ENCODE measurements around the gene YOD1.

YOD1 gene

DNA sequence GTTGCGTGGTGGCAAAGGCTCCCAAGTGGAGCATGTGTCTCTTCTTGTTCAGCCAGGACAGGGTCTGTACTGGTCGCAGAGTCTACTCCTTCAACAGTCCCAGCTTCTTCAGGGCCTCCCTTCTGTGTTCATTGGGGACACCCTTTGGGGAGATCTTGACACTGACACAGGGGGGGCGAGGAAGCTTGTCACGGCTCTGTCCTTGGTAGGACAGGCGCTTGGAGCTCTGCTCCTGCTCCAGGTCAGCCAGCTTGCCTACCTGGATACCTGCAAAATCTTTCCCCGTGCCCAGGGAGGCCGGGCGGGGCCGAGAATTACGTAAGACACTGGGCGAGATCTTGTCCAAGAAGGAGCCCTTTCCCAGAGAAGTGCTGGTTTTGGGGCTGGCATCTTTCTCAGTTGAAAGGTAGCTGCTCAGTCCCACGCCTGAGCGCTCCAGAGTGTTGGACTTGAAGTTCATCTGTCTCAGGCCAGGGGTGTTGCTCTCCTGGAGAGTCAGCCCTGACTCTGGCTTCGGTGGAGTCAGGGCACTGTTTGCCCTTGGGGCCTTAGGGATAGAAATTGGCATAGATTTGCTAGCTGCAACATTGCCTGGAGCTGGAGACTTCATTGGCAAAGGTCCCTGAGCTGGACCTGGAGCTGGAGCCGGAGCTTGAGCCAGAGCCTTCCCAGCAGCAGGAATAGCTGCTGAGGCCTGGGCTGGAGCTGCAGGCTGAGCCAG is 29.0 kb downstream of the YOD1 start:
- Mint-ChIP-seq H3K4me1 (peaks cover 29% of the 10 kb centered on the region), H3K4me3 (no peak overlapping the region), H3K9me3 (no peaks in the 10 kb centered on the region), H3K27me3 (ENCODE audit: low read depth, poor library complexity) (peaks cover 15% of the 10 kb centered on the region), H3K36me3 (ENCODE audit: low read depth) (no peaks in the 10 kb centered on the region), H3K27ac (no peak overlapping the region)
- TF ChIP-seq, protein P1, sequence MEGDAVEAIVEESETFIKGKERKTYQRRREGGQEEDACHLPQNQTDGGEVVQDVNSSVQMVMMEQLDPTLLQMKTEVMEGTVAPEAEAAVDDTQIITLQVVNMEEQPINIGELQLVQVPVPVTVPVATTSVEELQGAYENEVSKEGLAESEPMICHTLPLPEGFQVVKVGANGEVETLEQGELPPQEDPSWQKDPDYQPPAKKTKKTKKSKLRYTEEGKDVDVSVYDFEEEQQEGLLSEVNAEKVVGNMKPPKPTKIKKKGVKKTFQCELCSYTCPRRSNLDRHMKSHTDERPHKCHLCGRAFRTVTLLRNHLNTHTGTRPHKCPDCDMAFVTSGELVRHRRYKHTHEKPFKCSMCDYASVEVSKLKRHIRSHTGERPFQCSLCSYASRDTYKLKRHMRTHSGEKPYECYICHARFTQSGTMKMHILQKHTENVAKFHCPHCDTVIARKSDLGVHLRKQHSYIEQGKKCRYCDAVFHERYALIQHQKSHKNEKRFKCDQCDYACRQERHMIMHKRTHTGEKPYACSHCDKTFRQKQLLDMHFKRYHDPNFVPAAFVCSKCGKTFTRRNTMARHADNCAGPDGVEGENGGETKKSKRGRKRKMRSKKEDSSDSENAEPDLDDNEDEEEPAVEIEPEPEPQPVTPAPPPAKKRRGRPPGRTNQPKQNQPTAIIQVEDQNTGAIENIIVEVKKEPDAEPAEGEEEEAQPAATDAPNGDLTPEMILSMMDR (IDR thresholded peaks at IDR 0.05): no peak
- no peak for DNase-seq

DNA sequence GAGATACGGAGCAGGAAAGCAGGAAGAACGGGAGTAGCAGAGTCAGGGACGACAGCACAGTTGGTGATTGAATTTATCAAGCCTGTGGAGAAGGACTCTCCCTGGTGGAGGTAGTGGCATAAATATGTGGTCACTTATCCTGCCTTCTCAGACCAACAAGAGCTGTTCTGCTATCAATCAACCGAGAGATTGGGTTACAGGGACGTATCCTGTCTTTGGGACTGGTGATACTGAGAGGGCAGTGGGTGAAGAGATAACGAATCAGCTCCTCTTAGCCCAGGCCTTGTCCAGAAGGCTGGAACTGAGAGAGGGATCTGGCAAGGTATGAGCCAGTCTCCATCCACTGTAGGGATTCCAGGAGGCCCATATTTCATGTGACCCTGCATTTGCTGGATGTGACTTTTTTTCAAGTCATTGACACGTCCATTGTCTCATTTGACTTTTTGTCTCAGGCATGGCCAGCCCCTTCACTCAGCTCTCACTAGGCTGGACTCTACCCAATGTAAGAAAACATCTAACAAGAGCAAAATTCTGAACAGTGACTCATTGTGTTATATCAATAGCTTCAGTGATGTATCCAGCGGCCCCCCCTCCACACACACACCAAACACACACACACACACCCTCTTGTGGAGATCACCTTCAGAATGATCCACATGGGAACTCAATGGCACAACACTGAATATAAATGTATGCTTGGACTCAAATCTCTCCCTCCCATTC is 29.7 kb downstream of the YOD1 start:
- H3K36me3 Mint-ChIP-seq (ENCODE audit: low read depth): no peaks in the 10 kb centered on the region
- H3K27me3 Mint-ChIP-seq (ENCODE audit: low read depth, poor library complexity): peaks cover 19% of the 10 kb centered on the region
- peaks cover 24% of the 10 kb centered on the region for H3K4me1 Mint-ChIP-seq
- TF ChIP-seq, protein P1 (IDR thresholded peaks at IDR 0.05): no peak
- H3K9me3 Mint-ChIP-seq: no peaks in the 10 kb centered on the region
- no peak overlapping the region for H3K27ac Mint-ChIP-seq
- H3K4me3 Mint-ChIP-seq: no peak overlapping the region
- DNase-seq: no peak

DNA sequence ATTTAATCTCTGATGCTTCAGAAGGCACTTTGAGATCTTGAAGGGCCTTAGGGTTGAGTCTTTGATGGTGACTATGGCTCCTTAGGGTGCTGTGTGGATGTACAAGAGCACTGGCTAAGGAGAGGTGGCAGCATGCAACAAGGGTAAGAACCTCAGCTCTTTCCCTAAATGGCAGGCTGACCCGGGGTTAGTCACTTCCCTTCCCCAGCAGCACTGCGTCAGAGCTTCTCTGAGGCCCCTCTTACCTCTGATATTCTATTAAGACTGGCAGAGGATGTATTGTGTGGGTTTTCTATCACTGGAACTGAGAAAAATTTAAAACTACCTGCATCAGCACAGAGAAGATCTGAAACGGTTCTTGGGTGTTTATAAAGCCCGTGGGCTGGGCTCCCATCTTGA is 30.3 kb downstream of the YOD1 start:
- peaks cover 25% of the 10 kb centered on the region for H3K27me3 Mint-ChIP-seq (ENCODE audit: low read depth, poor library complexity)
- no peak overlapping the region for H3K4me3 Mint-ChIP-seq
- H3K9me3 Mint-ChIP-seq: no peaks in the 10 kb centered on the region
- TF ChIP-seq, protein P1 (IDR thresholded peaks at IDR 0.05): no peak
- no peak overlapping the region for H3K27ac Mint-ChIP-seq
- no peak for DNase-seq
- H3K36me3 Mint-ChIP-seq (ENCODE audit: low read depth): no peaks in the 10 kb centered on the region
- peaks cover 20% of the 10 kb centered on the region for H3K4me1 Mint-ChIP-seq

DNA sequence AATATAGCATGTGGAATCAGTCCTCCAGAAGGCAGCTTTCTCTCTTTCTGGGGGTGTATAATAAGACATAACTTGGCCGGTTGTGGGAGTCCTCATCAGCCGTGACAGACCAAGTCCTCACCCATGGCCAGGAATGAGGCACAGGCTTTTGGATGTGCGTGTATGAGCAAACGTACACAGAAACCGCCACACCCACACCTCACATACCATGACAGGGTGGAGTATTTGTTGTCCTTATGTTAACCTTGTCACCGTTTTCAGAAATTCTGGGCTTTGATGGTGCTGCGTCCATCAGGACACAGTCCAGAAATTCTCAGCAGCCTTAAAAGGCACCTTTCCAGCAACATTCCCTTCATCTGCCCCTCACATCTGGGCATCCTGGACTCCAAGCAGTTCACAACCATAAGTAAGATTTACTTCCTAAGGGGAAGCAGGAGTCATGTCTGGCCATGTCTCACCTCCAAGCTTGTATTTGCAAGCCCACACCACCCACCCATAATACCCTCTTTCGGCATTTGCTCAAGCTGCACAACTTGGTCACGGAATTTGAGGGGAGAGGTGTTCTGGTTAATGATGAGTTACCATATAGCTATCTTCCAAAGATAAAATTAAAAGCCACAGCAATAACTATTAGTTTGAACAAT is 30.8 kb downstream of the YOD1 start:
- H3K27ac Mint-ChIP-seq: no peak overlapping the region
- H3K4me3 Mint-ChIP-seq: no peak overlapping the region
- TF ChIP-seq, protein P1 (IDR thresholded peaks at IDR 0.05): no peak
- H3K36me3 Mint-ChIP-seq (ENCODE audit: low read depth): no peaks in the 10 kb centered on the region
- DNase-seq: no peak
- peaks cover 15% of the 10 kb centered on the region for H3K4me1 Mint-ChIP-seq
- peaks cover 28% of the 10 kb centered on the region for H3K27me3 Mint-ChIP-seq (ENCODE audit: low read depth, poor library complexity)
- no peaks in the 10 kb centered on the region for H3K9me3 Mint-ChIP-seq

DNA sequence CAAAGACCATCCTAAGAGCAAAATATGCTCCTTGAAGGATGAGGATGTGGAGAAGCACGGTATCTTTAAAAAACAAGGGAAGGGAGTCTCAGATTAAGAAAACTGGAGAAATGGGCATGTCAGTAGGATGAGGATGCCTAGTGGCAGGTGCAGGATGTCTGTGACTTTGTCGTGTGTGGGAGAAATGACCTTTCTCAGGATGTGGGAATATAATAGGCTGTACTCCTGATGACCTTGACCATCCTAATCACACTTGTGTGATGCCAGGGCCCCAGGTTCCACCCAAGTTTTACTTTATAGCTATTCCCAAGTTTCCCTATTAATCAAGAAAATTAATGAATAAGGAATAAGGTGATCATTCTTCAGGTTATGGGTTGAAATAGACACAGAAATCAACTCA is 31.3 kb downstream of the YOD1 start:
- no peak for DNase-seq
- peaks cover 33% of the 10 kb centered on the region for H3K27me3 Mint-ChIP-seq (ENCODE audit: low read depth, poor library complexity)

More for the DNA sequence above, 31.3 kb downstream of the YOD1 start:
- H3K36me3 Mint-ChIP-seq (ENCODE audit: low read depth): no peaks in the 10 kb centered on the region
- no peak overlapping the region for H3K4me3 Mint-ChIP-seq
- TF ChIP-seq, protein P1 (IDR thresholded peaks at IDR 0.05): no peak
- H3K4me1 Mint-ChIP-seq: peaks cover 10% of the 10 kb centered on the region
- H3K27ac Mint-ChIP-seq: no peak overlapping the region
- H3K9me3 Mint-ChIP-seq: no peaks in the 10 kb centered on the region
